GM12878 (cell line): ENCODE measurements around the gene HSPB7. TPM values are rescaled to one million over a fixed set of nuclear protein-coding genes. Genes with fewer than 3 reads are reported as not detected.

Source experiments
- CREM ChIP-seq: IDR thresholded peaks from 2 replicates; pipeline ENCODE4 v1.6.1; 2014; ENCODE audit warnings: antibody characterized with exemption, low read depth
- CUX1 ChIP-seq: IDR thresholded peaks from 2 replicates; pipeline ENCODE4 v1.6.1; 2012; ENCODE audit warnings: improper control_type of control experiment, low read depth, low read length; ENCODE audit not compliant: insufficient replicate concordance
- EED ChIP-seq: sonication (generic); IDR thresholded peaks from 2 replicates; pipeline ENCODE4 v1.6.1; 2016; ENCODE audit warnings: antibody characterized with exemption, low read depth
- HSF1 ChIP-seq: fragments of 150-350 bp; IDR thresholded peaks from 2 replicates; pipeline ENCODE4 v1.6.1; 2014; ENCODE audit warnings: mild to moderate bottlenecking, low read depth, low read length
- IRF4 ChIP-seq: IDR thresholded peaks from 2 replicates; pipeline ENCODE4 v1.6.1; 2011; ENCODE audit warnings: low read depth, low read length
- NR2C1 ChIP-seq: fragments of 450-650 bp; IDR thresholded peaks from 2 replicates; pipeline ENCODE4 v1.6.1; 2017; ENCODE audit warnings: antibody characterized with exemption, mild to moderate bottlenecking, moderate library complexity
- PML ChIP-seq: IDR thresholded peaks from 2 replicates; pipeline ENCODE4 v1.6.1; 2012; ENCODE audit warnings: low read length, inconsistent platforms
- POLR2AphosphoS5 ChIP-seq: IDR thresholded peaks from 2 replicates; pipeline ENCODE4 v1.6.1; 2011; ENCODE audit warnings: mild to moderate bottlenecking, low read length, inconsistent platforms
- SUZ12 ChIP-seq: fragments of 200-600 bp; sonication (generic); IDR thresholded peaks from one replicate; pipeline ENCODE4 v1.6.1; 2018; ENCODE audit warnings: antibody characterized with exemption, mild to moderate bottlenecking; ENCODE audit not compliant: unreplicated experiment
- ZBED1 ChIP-seq: IDR thresholded peaks from 2 replicates; pipeline ENCODE4 v1.6.1; 2016; ENCODE audit warnings: borderline replicate concordance
- ZBTB33 ChIP-seq: fragments of 450-650 bp; IDR thresholded peaks from 2 replicates; pipeline ENCODE4 v1.6.1; 2017; ENCODE audit warnings: mild to moderate bottlenecking
- ZNF207 ChIP-seq: fragments of 450-650 bp; IDR thresholded peaks from 2 replicates; pipeline ENCODE4 v1.6.1; 2014; ENCODE audit warnings: antibody characterized with exemption, mild to moderate bottlenecking, borderline replicate concordance
- ZNF274 ChIP-seq: IDR thresholded peaks from one replicate; pipeline ENCODE4 v1.8.0; 2011; ENCODE audit not compliant: insufficient read length, insufficient read depth
- polyA plus RNA-seq, 11 experiments: library from polyadenylated mRNA; depleted of rRNA in 4 of 11; unstranded in 6 of 11; stranded (reverse) in 5 of 11; fragments of >200 nt; fragmentation: Nextera tagmentation in 4 of 11; fragmentation: Illumina TruSeq in 1 of 11; extraction: Ambion mirVana in 4 of 11; extraction: Trizol in 1 of 11; gene quantifications; 1 replicate in 1 of 11; 2 replicates in 10 of 11; pipeline versions ENCODE4 v1.2.1 to v1.2.3, GENCODE V29; 2011 to 2016; ENCODE audit warnings: inconsistent platforms in 2 of 11, missing spikeins in 2 of 11, low read depth in 1 of 11
- total RNA-seq, 4 experiments: library from RNA; depleted of rRNA in 3 of 4; stranded (reverse); fragments of >200 nt in 3 of 4; fragmentation: Illumina TruSeq in 1 of 4; extraction: Trizol in 1 of 4; gene quantifications; 2 replicates each; pipeline versions ENCODE4 v1.2.1 to v1.2.3, GENCODE V29; 2013 to 2021
- TF ChIP-seq, protein P1 (sequence below): fragments of 450-650 bp; formaldehyde crosslinking; IDR thresholded peaks from 2 replicates; pipeline ENCODE4 v1.4.0; 2022; ENCODE audit warnings: mild to moderate bottlenecking, moderate library complexity
- TF ChIP-seq, protein P2 (sequence below): IDR thresholded peaks from 2 replicates; pipeline ENCODE4 v1.6.1; 2012; ENCODE audit warnings: low read depth, low read length, improper control_type of control experiment
- TF ChIP-seq, protein P3 (sequence below): fragments of 450-650 bp; IDR thresholded peaks from 2 replicates; pipeline ENCODE4 v1.6.1; 2017; ENCODE audit warnings: low read depth, mild to moderate bottlenecking, moderate library complexity

HSPB7 gene
- total and polyA plus RNA-seq, 10 of the 15 experiments (the other 5 are each of a cell fraction or from before 2014, with no cell fraction given), result 0.34 TPM; not detected in 9

GRCh38 chr1:15974855-15975254 is 43.0 kb downstream of the HSPB7 start (continued):
- TF ChIP-seq, protein P1, sequence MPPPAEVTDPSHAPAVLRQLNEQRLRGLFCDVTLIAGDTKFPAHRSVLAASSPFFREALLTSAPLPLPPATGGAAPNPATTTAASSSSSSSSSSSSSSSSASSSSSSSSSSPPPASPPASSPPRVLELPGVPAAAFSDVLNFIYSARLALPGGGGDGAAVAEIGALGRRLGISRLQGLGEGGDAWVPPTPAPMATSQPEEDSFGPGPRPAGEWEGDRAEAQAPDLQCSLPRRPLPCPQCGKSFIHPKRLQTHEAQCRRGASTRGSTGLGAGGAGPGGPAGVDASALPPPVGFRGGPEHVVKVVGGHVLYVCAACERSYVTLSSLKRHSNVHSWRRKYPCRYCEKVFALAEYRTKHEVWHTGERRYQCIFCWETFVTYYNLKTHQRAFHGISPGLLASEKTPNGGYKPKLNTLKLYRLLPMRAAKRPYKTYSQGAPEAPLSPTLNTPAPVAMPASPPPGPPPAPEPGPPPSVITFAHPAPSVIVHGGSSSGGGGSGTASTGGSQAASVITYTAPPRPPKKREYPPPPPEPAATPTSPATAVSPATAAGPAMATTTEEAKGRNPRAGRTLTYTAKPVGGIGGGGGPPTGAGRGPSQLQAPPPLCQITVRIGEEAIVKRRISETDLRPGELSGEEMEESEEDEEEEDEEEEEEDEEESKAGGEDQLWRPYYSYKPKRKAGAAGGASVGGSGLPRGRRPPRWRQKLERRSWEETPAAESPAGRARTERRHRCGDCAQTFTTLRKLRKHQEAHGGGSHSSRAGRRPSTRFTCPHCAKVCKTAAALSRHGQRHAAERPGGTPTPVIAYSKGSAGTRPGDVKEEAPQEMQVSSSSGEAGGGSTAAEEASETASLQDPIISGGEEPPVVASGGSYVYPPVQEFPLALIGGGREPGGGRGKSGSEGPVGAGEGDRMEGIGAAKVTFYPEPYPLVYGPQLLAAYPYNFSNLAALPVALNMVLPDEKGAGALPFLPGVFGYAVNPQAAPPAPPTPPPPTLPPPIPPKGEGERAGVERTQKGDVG (CRISPR knock-in tag), result no peak
- TF ChIP-seq POLR2AphosphoS5 (peak; percentile 45; the same call in 1 of the 2 replicates), CUX1 (no peak), ZBTB33 (no peak), ZNF274 (no peak), HSF1 (no peak), SUZ12 (no peak), PML (peak; percentile 26; the same call in 1 of the 2 replicates), CREM (peak; percentile 50; the same call in 1 of the 2 replicates), ZNF207 (0 out of 2 replicates have a peak, but pooled peaks have one; percentile 15), NR2C1 (no peak), EED (peak; percentile 82), IRF4 (no peak), ZBED1 (no peak; the same call in none of the 2 replicates)
- TF ChIP-seq, protein P2, sequence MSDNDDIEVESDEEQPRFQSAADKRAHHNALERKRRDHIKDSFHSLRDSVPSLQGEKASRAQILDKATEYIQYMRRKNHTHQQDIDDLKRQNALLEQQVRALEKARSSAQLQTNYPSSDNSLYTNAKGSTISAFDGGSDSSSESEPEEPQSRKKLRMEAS, result no peak
- TF ChIP-seq, protein P3, sequence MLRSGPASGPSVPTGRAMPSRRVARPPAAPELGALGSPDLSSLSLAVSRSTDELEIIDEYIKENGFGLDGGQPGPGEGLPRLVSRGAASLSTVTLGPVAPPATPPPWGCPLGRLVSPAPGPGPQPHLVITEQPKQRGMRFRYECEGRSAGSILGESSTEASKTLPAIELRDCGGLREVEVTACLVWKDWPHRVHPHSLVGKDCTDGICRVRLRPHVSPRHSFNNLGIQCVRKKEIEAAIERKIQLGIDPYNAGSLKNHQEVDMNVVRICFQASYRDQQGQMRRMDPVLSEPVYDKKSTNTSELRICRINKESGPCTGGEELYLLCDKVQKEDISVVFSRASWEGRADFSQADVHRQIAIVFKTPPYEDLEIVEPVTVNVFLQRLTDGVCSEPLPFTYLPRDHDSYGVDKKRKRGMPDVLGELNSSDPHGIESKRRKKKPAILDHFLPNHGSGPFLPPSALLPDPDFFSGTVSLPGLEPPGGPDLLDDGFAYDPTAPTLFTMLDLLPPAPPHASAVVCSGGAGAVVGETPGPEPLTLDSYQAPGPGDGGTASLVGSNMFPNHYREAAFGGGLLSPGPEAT, result peak; percentile 66; the same call in 1 of the 2 replicates
